Endothelial cell of umbilical vein (primary cell): Measurements from ENCODE around the gene CXCR3.

Source experiments
- CTCF ChIP-seq, 2 donors: IDR thresholded peaks; 1 replicate in 1 of 2; 2 replicates in 1 of 2; pipeline ENCODE4 v1.5.1; 2011; ENCODE audit warnings: low read length in 2 of 2, mild to moderate bottlenecking in 2 of 2, moderate library complexity in 2 of 2, control low read depth in 1 of 2, inconsistent platforms in 1 of 2, low read depth in 1 of 2; ENCODE audit not compliant: insufficient read depth in 1 of 2; ENCODE audit errors: extremely low read depth in 1 of 2
- EZH2 ChIP-seq: IDR thresholded peaks from 2 replicates; pipeline ENCODE4 v1.6.1; 2012; ENCODE audit warnings: borderline replicate concordance, low read depth, mild to moderate bottlenecking, moderate library complexity, low read length, inconsistent platforms; ENCODE audit not compliant: severe bottlenecking
- POLR2A ChIP-seq: IDR thresholded peaks from 2 replicates; pipeline ENCODE4 v1.6.1; 2012; ENCODE audit warnings: low read depth, mild to moderate bottlenecking, control low read depth, low read length
- TF ChIP-seq, protein P1 (sequence below): IDR thresholded peaks from 2 replicates; pipeline ENCODE4 v1.6.1; 2011; ENCODE audit not compliant: insufficient read depth, insufficient read length

GRCh38 chrX:71579136-71579989 is 38.9 kb downstream of the CXCR3 start:
- TF ChIP-seq CTCF (IDR thresholded peaks at IDR 0.05; ENCODE audit: extremely low read depth in 1 of 2, insufficient read depth in 1 of 2, low read depth in 1 of 2, low read length in 2 of 2) (no peak), POLR2A (no peak), EZH2 (no peak)
- TF ChIP-seq, protein P1, sequence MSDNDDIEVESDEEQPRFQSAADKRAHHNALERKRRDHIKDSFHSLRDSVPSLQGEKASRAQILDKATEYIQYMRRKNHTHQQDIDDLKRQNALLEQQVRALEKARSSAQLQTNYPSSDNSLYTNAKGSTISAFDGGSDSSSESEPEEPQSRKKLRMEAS, result no peak
